A549 (cell line): Measurements from ENCODE around the gene BST2. TPM values are rescaled to one million over a fixed set of nuclear protein-coding genes. Genes with fewer than 3 reads are reported as not detected.

Experiments
- ATAC-seq, 2 experiments: fragments of 200-7000 bp in 1 of 2; fragments of >200 bp in 1 of 2; cut with Nextera tagmentation in 1 of 2; cut with Tn5 transposase in 1 of 2; 3 replicates each; pipeline versions ENCODE4 v1.8.0 to v1.9.1; 2018 to 2020; ENCODE audit warnings: mild to moderate bottlenecking in 1 of 2, moderate library complexity in 1 of 2
- CTCF ChIA-PET: fragments of 300-600 bp; sonication (Branson Sonifier 250); formaldehyde crosslinking; extraction: SDS; loops from one replicate; lab custom pipeline; 2021; ENCODE audit warnings: antibody characterized with exemption, inconsistent platforms; lab: Yijun Ruan, JAX
- POLR2A ChIA-PET: fragments of 350-600 bp; formaldehyde crosslinking; extraction: SDS; loops from one replicate; lab custom pipeline; 2021; ENCODE audit warnings: antibody characterized with exemption, inconsistent platforms; lab: Yijun Ruan, JAX
- DNase-seq, 2 experiments: peaks; one replicate each; pipeline versions ENCODE4 v3.0.0 to v3.0.0-alpha.2; 2011 to 2016; ENCODE audit warnings: low read depth in 1 of 2, low spot score in 1 of 2
- FAIRE-seq: peaks from 2 replicates; lab custom pipeline; 2011; peaks lifted over from hg19 to GRCh38; lab: Jason Lieb, UNC
- H3K27ac ChIP-seq, 2 experiments: fragments of >200 bp; sonication (Bioruptor Twin); formaldehyde crosslinking; 3 replicates each; pipeline ENCODE4 v1.5.1; 2016 to 2017
- H3K4me1 ChIP-seq: fragments of >200 bp; sonication (Bioruptor Twin); formaldehyde crosslinking; 3 replicates; pipeline ENCODE4 v1.6.1; 2016
- H3K4me2 ChIP-seq: fragments of >200 bp; sonication (Bioruptor Twin); formaldehyde crosslinking; 3 replicates; pipeline ENCODE4 v1.6.1; 2016
- H3K4me3 ChIP-seq: fragments of >200 bp; sonication (Bioruptor Twin); formaldehyde crosslinking; 3 replicates; pipeline ENCODE4 v1.5.1; 2016
- H3K9me3 ChIP-seq: fragments of >200 bp; sonication (Bioruptor Twin); formaldehyde crosslinking; 3 replicates; pipeline ENCODE4 v1.6.1; 2016
- CBX2 ChIP-seq: fragments of 200-600 bp; sonication (generic); IDR thresholded peaks from 2 replicates; pipeline ENCODE4 v1.6.1; 2016; ENCODE audit warnings: low read depth, mild to moderate bottlenecking, borderline replicate concordance
- CBX8 ChIP-seq: fragments of 200-600 bp; sonication (generic); IDR thresholded peaks from 2 replicates; pipeline ENCODE4 v1.6.1; 2016
- CHD2 ChIP-seq: fragments of 150-350 bp; IDR thresholded peaks from 2 replicates; pipeline ENCODE4 v1.6.1; 2014; ENCODE audit warnings: low read length; ENCODE audit not compliant: partially characterized antibody
- CHD4 ChIP-seq: fragments of 200-600 bp; sonication (generic); IDR thresholded peaks from 2 replicates; pipeline ENCODE4 v1.6.1; 2016; ENCODE audit warnings: antibody characterized with exemption, mild to moderate bottlenecking, borderline replicate concordance
- E2F6 ChIP-seq: IDR thresholded peaks from 2 replicates; pipeline ENCODE4 v1.6.1; 2012; ENCODE audit warnings: low read depth, borderline replicate concordance
- EHMT2 ChIP-seq: fragments of 200-600 bp; sonication (generic); IDR thresholded peaks from 2 replicates; pipeline ENCODE4 v1.6.1; 2016; ENCODE audit warnings: antibody characterized with exemption, low read depth, mild to moderate bottlenecking, moderate library complexity
- EP300 ChIP-seq, 2 experiments: fragments of >200 bp; sonication (Bioruptor Twin); formaldehyde crosslinking; IDR thresholded peaks; 2 replicates in 1 of 2; 3 replicates in 1 of 2; pipeline ENCODE4 v1.6.1; 2016 to 2017
- ESRRA ChIP-seq: fragments of 150-350 bp; IDR thresholded peaks from 2 replicates; pipeline ENCODE4 v1.6.1; 2014; ENCODE audit warnings: mild to moderate bottlenecking, low read length, borderline replicate concordance
- FOXS1 ChIP-seq: fragments of 250-450 bp; sonication (Bioruptor Pico); IDR thresholded peaks from 2 replicates; pipeline ENCODE4 v1.5.0; 2020; ENCODE audit warnings: mild to moderate bottlenecking, moderate library complexity
- HDAC2 ChIP-seq: fragments of 200-600 bp; sonication (generic); IDR thresholded peaks from 2 replicates; pipeline ENCODE4 v1.6.1; 2016
- HOXA7 ChIP-seq: fragments of 250-450 bp; sonication (Bioruptor Pico); IDR thresholded peaks from 2 replicates; pipeline ENCODE4 v1.5.0; 2020; ENCODE audit warnings: mild to moderate bottlenecking, moderate library complexity
- JUN ChIP-seq, 2 experiments: fragments of >200 bp; sonication (Bioruptor Twin); formaldehyde crosslinking; IDR thresholded peaks; 2 replicates in 1 of 2; 3 replicates in 1 of 2; pipeline ENCODE4 v1.6.1; 2016 to 2017
- KDM5A ChIP-seq: fragments of 200-600 bp; sonication (generic); IDR thresholded peaks from 2 replicates; pipeline ENCODE4 v1.6.1; 2016; ENCODE audit warnings: antibody characterized with exemption, mild to moderate bottlenecking
- MAX ChIP-seq: IDR thresholded peaks from 2 replicates; pipeline ENCODE4 v1.6.1; 2012
- MYC ChIP-seq: IDR thresholded peaks from 2 replicates; pipeline ENCODE4 v1.6.1; 2012; ENCODE audit warnings: mild to moderate bottlenecking, inconsistent platforms, low read length, improper control_type of control experiment, borderline replicate concordance
- NR3C1 ChIP-seq: fragments of >200 bp; sonication (Bioruptor Twin); formaldehyde crosslinking; IDR thresholded peaks from 3 replicates; pipeline ENCODE4 v1.6.1; 2017
- POLR2A ChIP-seq: IDR thresholded peaks from 2 replicates; pipeline ENCODE4 v1.6.1; 2012; ENCODE audit warnings: mild to moderate bottlenecking, low read length
- POLR2AphosphoS2 ChIP-seq: conservative IDR thresholded peaks from 2 replicates; pipeline ENCODE4 v1.6.1; 2012; ENCODE audit warnings: low read length, improper control_type of control experiment, inconsistent platforms
- RAD21 ChIP-seq, 2 experiments: fragments of >200 bp in 1 of 2; sonication (Bioruptor Twin) in 1 of 2; formaldehyde crosslinking in 1 of 2; IDR thresholded peaks in 1 of 2; conservative IDR thresholded peaks in 1 of 2; 2 replicates in 1 of 2; 3 replicates in 1 of 2; pipeline ENCODE4 v1.6.1; 2012 to 2018; ENCODE audit warnings: inconsistent platforms in 1 of 2
- RARB ChIP-seq: fragments of 250-450 bp; sonication (Bioruptor Pico); IDR thresholded peaks from 2 replicates; pipeline ENCODE4 v1.8.0; 2021; ENCODE audit warnings: mild to moderate bottlenecking, moderate library complexity
- SMC3 ChIP-seq: fragments of >200 bp; sonication (Bioruptor Twin); formaldehyde crosslinking; IDR thresholded peaks from 3 replicates; pipeline ENCODE4 v1.6.1; 2018; ENCODE audit warnings: inconsistent platforms
- ZC3H11A ChIP-seq: fragments of 450-650 bp; IDR thresholded peaks from 2 replicates; pipeline ENCODE4 v1.6.1; 2014; ENCODE audit warnings: antibody characterized with exemption, mild to moderate bottlenecking
- ZFP36 ChIP-seq: fragments of 450-650 bp; IDR thresholded peaks from 2 replicates; pipeline ENCODE4 v1.6.1; 2014; ENCODE audit warnings: borderline replicate concordance; ENCODE audit not compliant: partially characterized antibody
- WGBS: methylation state at CpG from one replicate; pipeline ENCODE4 v1.1.6; 2017; ENCODE audit errors: missing lambda C conversion rate; 5-methylcytosine and 5-hydroxymethylcytosine counted together
- polyA plus RNA-seq, 4 experiments: library from polyadenylated mRNA; depleted of rRNA in 3 of 4; stranded (reverse); fragments of >200 nt; fragmentation: RNase III in 1 of 4; extraction: RNeasy Plus Mini Kit Qiagen cat#74134 plus additional on column Dnase treatment in 1 of 4; gene quantifications; 2 replicates in 3 of 4; 3 replicates in 1 of 4; pipeline ENCODE4 v1.2.3, GENCODE V29; 2011 to 2017
- TF ChIP-seq, protein P1 (sequence below): fragments of >200 bp; sonication (Bioruptor Twin); formaldehyde crosslinking; IDR thresholded peaks from 3 replicates; pipeline ENCODE4 v1.5.1; 2016
- TF ChIP-seq, protein P2 (sequence below): fragments of 150-350 bp; IDR thresholded peaks from 2 replicates; pipeline ENCODE4 v1.6.1; 2014; ENCODE audit warnings: low read depth, mild to moderate bottlenecking, low read length
- TF ChIP-seq, protein P3 (sequence below): fragments of >200 bp; sonication (Bioruptor Twin); formaldehyde crosslinking; IDR thresholded peaks from 2 replicates; pipeline ENCODE4 v1.6.1; 2016

Gene BST2
- polyA plus RNA-seq, 2 of the 4 experiments (the other 2 are of a cell fraction): 0.12 to 0.26 TPM

DNA sequence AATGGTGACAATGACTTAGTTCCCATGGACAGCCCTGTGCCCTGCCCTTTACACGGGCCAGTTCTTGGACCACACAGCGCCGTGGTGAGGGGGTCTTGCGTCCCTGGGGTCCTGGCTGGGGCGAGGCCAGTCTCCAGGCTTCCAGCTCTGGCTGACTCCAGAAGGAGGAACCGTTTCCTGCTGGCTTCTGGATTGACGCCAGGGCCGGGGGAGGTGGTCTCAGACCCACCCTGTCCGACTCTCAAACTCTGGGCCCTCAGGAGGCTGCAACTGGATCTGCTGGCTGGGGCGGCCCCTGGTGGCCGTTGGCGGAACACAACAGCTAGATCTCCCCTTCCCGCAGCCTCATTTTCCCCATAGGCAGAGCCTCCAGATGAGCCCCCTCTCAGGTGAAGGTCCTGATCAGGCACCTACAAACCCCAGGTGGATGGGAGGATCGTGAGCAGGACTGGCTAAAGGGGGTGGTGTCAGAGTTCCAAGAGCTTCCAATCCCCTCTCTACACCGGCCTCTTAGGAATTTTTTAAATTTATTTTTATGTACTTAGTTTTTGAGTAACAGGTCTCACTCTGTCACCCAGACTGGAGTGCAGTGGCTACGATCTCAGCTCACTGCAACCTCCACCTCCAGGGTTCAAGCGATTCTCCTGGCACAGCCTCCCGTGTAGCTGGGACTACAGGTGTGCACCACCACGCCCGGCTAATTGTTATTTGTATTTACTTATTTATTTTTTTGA is 19.4 kb downstream of the BST2 start:
- ChIA-PET CTCF (interaction anchor here (0.7 to 8.8 kb wide), 24 partner anchors 8 to 110 kb away, joined by 3 to 111 read pairs (median 5); partner anchors contain the start of genes ABHD8, CCDC194, MVB12A and PLVAP), POLR2A (interaction anchor here (0.6 to 1.0 kb wide), 2 partner anchors 93 to 255 kb away, joined by 3 to 5 read pairs; no protein-coding TSS in a partner anchor)
- Histone ChIP-seq H3K27ac (no peak overlapping the region), H3K9me3 (peaks cover 10% of the 10 kb centered on the region; the same call in 2 of the 3 replicates), H3K4me1 (no peaks in the 10 kb centered on the region), H3K4me3 (no peak overlapping the region), H3K4me2 (no peak overlapping the region)
- WGBS: 39% methylated on average over 17 of the region's 20 CpGs
- peak; percentile 57 to 72; a peak in 4 of 6 replicates for ATAC-seq
- TF ChIP-seq RARB (CRISPR knock-in tag) (no peak), MYC (no peak), CBX2 (no peak), SMC3 (peak; percentile 79), POLR2AphosphoS2 (no peak), FOXS1 (no peak), RAD21 (conservative IDR thresholded peaks at IDR 0.05 in 1 of 2, IDR thresholded peaks at IDR 0.05 in 1 of 2) (peak; percentile 71 to 75)
- TF ChIP-seq, protein P1, sequence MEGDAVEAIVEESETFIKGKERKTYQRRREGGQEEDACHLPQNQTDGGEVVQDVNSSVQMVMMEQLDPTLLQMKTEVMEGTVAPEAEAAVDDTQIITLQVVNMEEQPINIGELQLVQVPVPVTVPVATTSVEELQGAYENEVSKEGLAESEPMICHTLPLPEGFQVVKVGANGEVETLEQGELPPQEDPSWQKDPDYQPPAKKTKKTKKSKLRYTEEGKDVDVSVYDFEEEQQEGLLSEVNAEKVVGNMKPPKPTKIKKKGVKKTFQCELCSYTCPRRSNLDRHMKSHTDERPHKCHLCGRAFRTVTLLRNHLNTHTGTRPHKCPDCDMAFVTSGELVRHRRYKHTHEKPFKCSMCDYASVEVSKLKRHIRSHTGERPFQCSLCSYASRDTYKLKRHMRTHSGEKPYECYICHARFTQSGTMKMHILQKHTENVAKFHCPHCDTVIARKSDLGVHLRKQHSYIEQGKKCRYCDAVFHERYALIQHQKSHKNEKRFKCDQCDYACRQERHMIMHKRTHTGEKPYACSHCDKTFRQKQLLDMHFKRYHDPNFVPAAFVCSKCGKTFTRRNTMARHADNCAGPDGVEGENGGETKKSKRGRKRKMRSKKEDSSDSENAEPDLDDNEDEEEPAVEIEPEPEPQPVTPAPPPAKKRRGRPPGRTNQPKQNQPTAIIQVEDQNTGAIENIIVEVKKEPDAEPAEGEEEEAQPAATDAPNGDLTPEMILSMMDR: peak; percentile 70
- TF ChIP-seq, protein P2, sequence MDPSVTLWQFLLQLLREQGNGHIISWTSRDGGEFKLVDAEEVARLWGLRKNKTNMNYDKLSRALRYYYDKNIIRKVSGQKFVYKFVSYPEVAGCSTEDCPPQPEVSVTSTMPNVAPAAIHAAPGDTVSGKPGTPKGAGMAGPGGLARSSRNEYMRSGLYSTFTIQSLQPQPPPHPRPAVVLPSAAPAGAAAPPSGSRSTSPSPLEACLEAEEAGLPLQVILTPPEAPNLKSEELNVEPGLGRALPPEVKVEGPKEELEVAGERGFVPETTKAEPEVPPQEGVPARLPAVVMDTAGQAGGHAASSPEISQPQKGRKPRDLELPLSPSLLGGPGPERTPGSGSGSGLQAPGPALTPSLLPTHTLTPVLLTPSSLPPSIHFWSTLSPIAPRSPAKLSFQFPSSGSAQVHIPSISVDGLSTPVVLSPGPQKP: no peak
- FAIRE-seq: no peak
- peak; percentile 53 for DNase-seq

DNA sequence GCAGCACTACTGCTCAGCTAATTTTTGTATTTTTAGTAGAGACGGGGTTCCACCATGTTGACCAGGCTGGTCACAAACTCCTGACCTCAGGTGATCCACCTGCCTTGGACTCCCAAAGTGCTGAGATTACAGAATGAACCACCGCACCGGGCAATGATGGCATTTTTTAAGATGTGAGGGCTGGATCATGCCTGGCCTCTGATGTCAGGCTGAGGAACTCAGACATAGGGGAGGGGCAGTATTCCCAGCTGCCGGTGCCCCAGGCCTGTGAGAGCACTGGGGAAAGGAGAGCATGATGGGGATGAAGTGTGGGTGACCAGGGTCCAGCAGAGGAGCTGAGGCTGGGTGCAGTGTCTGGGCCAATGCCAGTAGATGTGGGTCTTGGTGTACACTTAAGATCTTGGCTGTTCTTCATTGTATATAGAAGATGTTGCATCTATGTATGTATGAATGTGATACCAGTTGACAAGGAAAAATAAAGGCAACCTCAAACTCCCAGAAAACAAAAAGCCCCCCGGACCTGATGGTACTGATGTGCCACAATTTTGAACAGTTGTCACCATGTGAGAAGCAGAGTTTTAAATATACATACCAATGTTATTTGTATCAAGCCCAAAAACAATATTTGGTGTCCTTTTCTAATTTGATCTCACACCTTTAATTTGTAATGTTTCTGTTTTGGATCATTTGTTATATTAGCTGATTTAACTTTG is 24.8 kb downstream of the BST2 start:
- Histone ChIP-seq H3K9me3 (no peaks in the 10 kb centered on the region), H3K4me3 (no peak overlapping the region), H3K4me1 (no peaks in the 10 kb centered on the region), H3K27ac (no peak overlapping the region), H3K4me2 (no peak overlapping the region)
- ATAC-seq: no peak
- DNase-seq: no peak
- ChIA-PET POLR2A (no interaction called here), CTCF (interaction anchor here (0.6 to 1.7 kb wide), 3 partner anchors 9 to 114 kb away, joined by 3 to 14 read pairs (median 4); no protein-coding TSS in a partner anchor)
- TF ChIP-seq EHMT2 (no peak), CHD2 (no peak), ZC3H11A (no peak), JUN (IDR thresholded peaks at IDR 0.05) (no peak)
- TF ChIP-seq, protein P3, sequence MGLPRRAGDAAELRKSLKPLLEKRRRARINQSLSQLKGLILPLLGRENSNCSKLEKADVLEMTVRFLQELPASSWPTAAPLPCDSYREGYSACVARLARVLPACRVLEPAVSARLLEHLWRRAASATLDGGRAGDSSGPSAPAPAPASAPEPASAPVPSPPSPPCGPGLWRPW: no peak
- no peak for FAIRE-seq
- 79% methylated on average over 5 of the region's 5 CpGs for WGBS

DNA sequence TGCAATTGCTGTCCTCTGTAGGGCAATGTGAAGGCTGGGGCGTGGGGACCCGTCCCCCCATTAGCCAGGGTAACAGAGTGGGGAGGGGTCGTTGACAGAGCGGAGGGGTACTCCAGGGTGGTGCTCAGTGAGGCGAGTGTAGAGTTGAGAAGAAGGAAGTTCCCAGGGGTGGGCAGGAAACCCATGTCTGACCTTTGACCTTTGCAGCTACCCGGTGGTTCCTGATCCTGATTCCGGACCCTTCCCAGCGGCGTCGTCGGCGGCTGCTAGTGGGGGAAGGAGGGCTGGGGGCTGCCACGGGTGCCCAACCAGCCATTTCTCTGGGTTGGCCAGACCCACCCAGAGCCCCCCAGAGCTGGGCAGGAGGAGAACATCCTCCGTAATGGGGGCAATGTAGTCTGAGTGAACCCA is 26.2 kb downstream of the BST2 start:
- Histone ChIP-seq H3K4me3 (no peak overlapping the region), H3K4me2 (no peak overlapping the region), H3K27ac (no peak overlapping the region), H3K9me3 (no peaks in the 10 kb centered on the region), H3K4me1 (no peaks in the 10 kb centered on the region)
- WGBS: 75% methylated on average over 6 of the region's 14 CpGs
- FAIRE-seq (no peak), DNase-seq (no peak), ATAC-seq (no peak)
- POLR2A ChIA-PET: no interaction called here
- CTCF ChIA-PET: no interaction called here
- TF ChIP-seq NR3C1 (no peak), CHD2 (no peak), MAX (no peak), CBX8 (no peak), MYC (no peak), POLR2A (no peak), HOXA7 (no peak), KDM5A (no peak), JUN (IDR thresholded peaks at IDR 0.05) (no peak), ZC3H11A (no peak), EP300 (IDR thresholded peaks at IDR 0.05) (no peak), E2F6 (no peak), HDAC2 (no peak), CHD4 (no peak), ESRRA (no peak), ZFP36 (no peak), RAD21 (conservative IDR thresholded peaks at IDR 0.05 in 1 of 2, IDR thresholded peaks at IDR 0.05 in 1 of 2) (no peak)
- TF ChIP-seq, protein P1: no peak
